A673 (cell line): ENCODE data around the gene TOM1L2.

ENCODE experiments used
- EZH2 ChIP-seq: fragments of 200-600 bp; sonication (generic); IDR thresholded peaks from 2 replicates; pipeline ENCODE4 v1.6.1; 2017; ENCODE audit warnings: borderline replicate concordance, low read depth, mild to moderate bottlenecking, mixed read lengths, antibody characterized with exemption, low read length; ENCODE audit not compliant: poor library complexity, severe bottlenecking
- TF ChIP-seq, protein P1 (sequence below): fragments of 300-800, 200-600 bp; sonication (generic); conservative IDR thresholded peaks from 2 replicates; pipeline ENCODE4 v1.5.1; 2017; ENCODE audit warnings: low read depth, mild to moderate bottlenecking, antibody characterized with exemption, low read length, moderate library complexity, mixed read lengths

- TF ChIP-seq, protein P1, sequence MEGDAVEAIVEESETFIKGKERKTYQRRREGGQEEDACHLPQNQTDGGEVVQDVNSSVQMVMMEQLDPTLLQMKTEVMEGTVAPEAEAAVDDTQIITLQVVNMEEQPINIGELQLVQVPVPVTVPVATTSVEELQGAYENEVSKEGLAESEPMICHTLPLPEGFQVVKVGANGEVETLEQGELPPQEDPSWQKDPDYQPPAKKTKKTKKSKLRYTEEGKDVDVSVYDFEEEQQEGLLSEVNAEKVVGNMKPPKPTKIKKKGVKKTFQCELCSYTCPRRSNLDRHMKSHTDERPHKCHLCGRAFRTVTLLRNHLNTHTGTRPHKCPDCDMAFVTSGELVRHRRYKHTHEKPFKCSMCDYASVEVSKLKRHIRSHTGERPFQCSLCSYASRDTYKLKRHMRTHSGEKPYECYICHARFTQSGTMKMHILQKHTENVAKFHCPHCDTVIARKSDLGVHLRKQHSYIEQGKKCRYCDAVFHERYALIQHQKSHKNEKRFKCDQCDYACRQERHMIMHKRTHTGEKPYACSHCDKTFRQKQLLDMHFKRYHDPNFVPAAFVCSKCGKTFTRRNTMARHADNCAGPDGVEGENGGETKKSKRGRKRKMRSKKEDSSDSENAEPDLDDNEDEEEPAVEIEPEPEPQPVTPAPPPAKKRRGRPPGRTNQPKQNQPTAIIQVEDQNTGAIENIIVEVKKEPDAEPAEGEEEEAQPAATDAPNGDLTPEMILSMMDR, result no peak
- no peak for TF ChIP-seq EZH2
Observed at GRCh38 chr17:17876959-17877528, 95.2 kb downstream of the TOM1L2 start.
